K562 (cell line): ENCODE results near the gene RACK1. TPM values are rescaled to one million over a fixed set of nuclear protein-coding genes. Genes with fewer than 3 reads are reported as not detected.

Experiments used
- ARHGAP35 ChIP-seq: fragments of 450-650 bp; IDR thresholded peaks from 2 replicates; pipeline ENCODE4 v1.6.1; 2018; ENCODE audit not compliant: partially characterized antibody
- CBX3 ChIP-seq, 2 experiments: IDR thresholded peaks; 1 replicate in 1 of 2; 2 replicates in 1 of 2; pipeline ENCODE4 v1.6.1; 2012; ENCODE audit warnings: inconsistent platforms in 2 of 2, low read length in 2 of 2, borderline replicate concordance in 1 of 2, control low read depth in 1 of 2
- EP300 ChIP-seq: IDR thresholded peaks from 2 replicates; pipeline ENCODE4 v1.6.1; 2012; ENCODE audit warnings: low read length, improper control_type of control experiment
- HCFC1 ChIP-seq: IDR thresholded peaks from 2 replicates; pipeline ENCODE4 v1.6.1; 2012; ENCODE audit warnings: low read depth, low read length, improper control_type of control experiment
- NCOA2 ChIP-seq, 2 experiments: fragments of 450-650 bp; IDR thresholded peaks; 2 replicates each; pipeline ENCODE4 v1.6.1; 2018; ENCODE audit warnings: mild to moderate bottlenecking in 2 of 2, moderate library complexity in 1 of 2; ENCODE audit not compliant: partially characterized antibody in 2 of 2
- PHF20 ChIP-seq: fragments of 450-650 bp; IDR thresholded peaks from 2 replicates; pipeline ENCODE4 v1.6.1; 2018; ENCODE audit not compliant: partially characterized antibody
- PHTF2 ChIP-seq: fragments of 250-450 bp; sonication (Bioruptor Pico); IDR thresholded peaks from 2 replicates; pipeline ENCODE4 v1.5.0; 2021; ENCODE audit warnings: mild to moderate bottlenecking
- RFX5 ChIP-seq: IDR thresholded peaks from 2 replicates; pipeline ENCODE4 v1.6.1; 2011; ENCODE audit warnings: low read depth, mild to moderate bottlenecking, improper control_type of control experiment, low read length
- RNF2 ChIP-seq: sonication (generic); IDR thresholded peaks from 2 replicates; pipeline ENCODE4 v1.6.1; 2016
- SRSF1 ChIP-seq: fragments of 200-400 bp; formaldehyde crosslinking; IDR thresholded peaks from 2 replicates; pipeline ENCODE4 v1.6.1; 2017; ENCODE audit warnings: mild to moderate bottlenecking, low read depth, low read length, moderate library complexity
- TAF1 ChIP-seq: IDR thresholded peaks from 2 replicates; pipeline ENCODE4 v1.6.1; 2011; ENCODE audit warnings: mild to moderate bottlenecking, low read length, moderate library complexity; ENCODE audit not compliant: insufficient read depth, control insufficient read depth, severe bottlenecking; ENCODE audit errors: extremely low read depth
- THAP12 ChIP-seq: fragments of 250-450 bp; sonication (Bioruptor Pico); IDR thresholded peaks from 2 replicates; pipeline ENCODE4 v1.9.0; 2021; ENCODE audit warnings: mild to moderate bottlenecking, inconsistent platforms
- ZNF175 ChIP-seq: fragments of 200-800 bp; sonication (Bioruptor generic); IDR thresholded peaks from 2 replicates; pipeline ENCODE4 v1.6.1; 2016; ENCODE audit warnings: low read depth, mild to moderate bottlenecking, missing genetic modification characterization, missing compliant biosample characterization
- ZNF24 ChIP-seq: fragments of 450-650 bp; IDR thresholded peaks from 2 replicates; pipeline ENCODE4 v1.6.1; 2016
- ZNF407 ChIP-seq: fragments of 450-650 bp; IDR thresholded peaks from 2 replicates; pipeline ENCODE4 v1.6.1; 2016; ENCODE audit warnings: low read depth
- ZNF589 ChIP-seq: fragments of 200-800 bp; sonication (Bioruptor generic); IDR thresholded peaks from 2 replicates; pipeline ENCODE4 v1.6.1; 2016; ENCODE audit warnings: low read depth, missing genetic modification characterization, missing compliant biosample characterization
- ZNF75A ChIP-seq: fragments of 450-650 bp; formaldehyde crosslinking; IDR thresholded peaks from 2 replicates; pipeline ENCODE4 v1.4.0; 2020; ENCODE audit warnings: mild to moderate bottlenecking
- ZNF780A ChIP-seq: fragments of 250-450 bp; sonication (Bioruptor Pico); IDR thresholded peaks from 2 replicates; pipeline ENCODE4 v1.5.0; 2021; ENCODE audit warnings: mild to moderate bottlenecking
- polyA plus RNA-seq, 8 experiments: library from polyadenylated mRNA; depleted of rRNA in 4 of 8; stranded (reverse) in 5 of 8; unstranded in 3 of 8; fragments of >200 nt; fragmentation: Nextera tagmentation in 2 of 8; fragmentation: Illumina TruSeq in 1 of 8; extraction: Ambion mirVana in 2 of 8; extraction: Trizol in 1 of 8; gene quantifications; 2 replicates each; pipeline versions ENCODE4 v1.2.1 to v1.2.3, GENCODE V29; 2011 to 2014; ENCODE audit warnings: inconsistent platforms in 1 of 8, missing spikeins in 1 of 8
- total RNA-seq, 7 experiments: library from RNA; depleted of rRNA in 6 of 7; stranded (reverse); fragments of >200 nt in 6 of 7; fragmentation: Illumina TruSeq in 2 of 7; extraction: Trizol in 2 of 7; gene quantifications; 2 replicates each; pipeline versions ENCODE4 v1.2.1 to v1.2.3, GENCODE V29; 2011 to 2021; ENCODE audit warnings: low replicate concordance in 1 of 7

The RACK1 gene
- total and polyA plus RNA-seq, 9 of the 15 experiments (the other 6 are each of a cell fraction or from before 2014, with no cell fraction given), result 2,303 to 5,311 (median 3,833) TPM

GRCh38 chr5:181260720-181261319 lies 17.1 kb upstream of the RACK1 start, which contains the start of gene TRIM52 (continued):
- TF ChIP-seq ZNF589 (CRISPR knock-in tag) (no peak), ZNF75A (no peak), ZNF407 (no peak), PHTF2 (CRISPR knock-in tag) (no peak), CBX3 (IDR thresholded peaks at IDR 0.05; ENCODE audit: borderline replicate concordance in 1 of 2, low read length in 2 of 2) (no peak), TAF1 (peak; percentile 88), RFX5 (no peak), ARHGAP35 (no peak), ZNF780A (CRISPR knock-in tag) (no peak), EP300 (0 out of 2 replicates have a peak, but pooled peaks have one; percentile 16), PHF20 (peak; percentile 91), NCOA2 (IDR thresholded peaks at IDR 0.05; ENCODE audit: partially characterized antibody in 2 of 2) (no peak), ZNF175 (CRISPR knock-in tag) (no peak), HCFC1 (peak; percentile 85), SRSF1 (no peak), THAP12 (CRISPR knock-in tag) (peak; percentile 100), ZNF24 (no peak), RNF2 (0 out of 2 replicates have a peak, but pooled peaks have one; percentile 39)
